ENCODE results near the gene GSG1. TPM values are rescaled to one million over a fixed set of nuclear protein-coding genes. Genes with fewer than 3 reads are reported as not detected.

The GSG1 gene
- total RNA-seq, 1 donor from 2014 or later = 0.41 TPM

DNA sequence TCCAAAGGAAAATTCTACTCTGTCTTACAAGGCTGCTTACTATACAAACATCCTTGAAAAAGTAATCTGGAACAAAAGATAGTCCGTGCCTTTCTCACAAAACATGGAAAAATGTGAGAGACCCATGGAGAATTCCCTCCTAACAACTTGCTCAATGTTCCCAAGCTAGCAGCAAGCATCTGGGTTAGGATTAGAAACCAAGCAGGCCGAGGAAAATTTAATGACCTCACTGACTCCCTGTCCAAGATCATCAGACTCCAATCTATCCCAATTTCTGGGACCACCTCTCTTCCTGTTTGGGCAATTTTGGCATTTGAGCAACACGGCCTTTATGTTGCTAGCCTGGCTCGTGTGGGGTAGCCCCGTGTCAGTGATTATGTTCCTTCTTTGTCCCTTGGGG is 18.1 kb upstream of the GSG1 start:
- no peak for FAIRE-seq
- DNase-seq (ENCODE audit: low spot score in 2 of 2) = no peak

DNA sequence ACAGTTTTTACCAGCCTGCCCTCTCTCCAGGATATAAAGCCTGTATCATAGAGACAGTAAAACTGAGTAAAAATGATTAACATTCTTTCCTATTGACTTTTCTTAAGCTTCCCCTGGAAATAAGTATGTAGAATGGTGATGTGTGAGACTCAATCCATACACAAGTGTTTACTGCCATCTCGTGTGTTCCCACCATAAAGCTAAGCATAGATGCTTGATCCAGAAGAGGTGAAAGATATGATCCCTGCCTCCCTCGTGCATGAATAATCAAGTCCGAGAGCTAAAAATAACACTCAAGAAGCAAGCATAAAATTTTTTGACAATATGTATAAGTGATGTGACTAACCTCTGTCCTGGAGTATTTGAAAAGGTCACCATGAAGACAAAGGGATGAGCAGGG is 16.9 kb upstream of the GSG1 start:
- FAIRE-seq (no peak), DNase-seq (ENCODE audit: low spot score in 2 of 2) (no peak)

GRCh38 chr12:13119826-13120225 is 16.4 kb upstream of the GSG1 start:
- FAIRE-seq (no peak), DNase-seq (ENCODE audit: low spot score in 2 of 2) (no peak)

GRCh38 chr12:13117029-13117428 is 13.6 kb upstream of the GSG1 start:
- no peak for FAIRE-seq
- no peak for DNase-seq (ENCODE audit: low spot score in 2 of 2)

- DNase-seq (ENCODE audit: low spot score in 2 of 2) (no peak), FAIRE-seq (no peak)
These were observed 12.8 kb upstream of the GSG1 start for GRCh38 chr12:13116259-13116658.

- no peak for DNase-seq (ENCODE audit: low spot score in 2 of 2)
- no peak for FAIRE-seq
These were observed 11.0 kb upstream of the GSG1 start for GRCh38 chr12:13114251-13115052.

GRCh38 chr12:13112968-13113367 is 9.5 kb upstream of the GSG1 start:
- FAIRE-seq (no peak), DNase-seq (ENCODE audit: low spot score in 2 of 2) (no peak)

- FAIRE-seq (no peak), DNase-seq (ENCODE audit: low spot score in 2 of 2) (no peak)
These were observed 3.2 kb upstream of the GSG1 start for GRCh38 chr12:13106666-13107065.

GRCh38 chr12:13105781-13106180 is 2.3 kb upstream of the GSG1 start:
- FAIRE-seq = no peak

DNA sequence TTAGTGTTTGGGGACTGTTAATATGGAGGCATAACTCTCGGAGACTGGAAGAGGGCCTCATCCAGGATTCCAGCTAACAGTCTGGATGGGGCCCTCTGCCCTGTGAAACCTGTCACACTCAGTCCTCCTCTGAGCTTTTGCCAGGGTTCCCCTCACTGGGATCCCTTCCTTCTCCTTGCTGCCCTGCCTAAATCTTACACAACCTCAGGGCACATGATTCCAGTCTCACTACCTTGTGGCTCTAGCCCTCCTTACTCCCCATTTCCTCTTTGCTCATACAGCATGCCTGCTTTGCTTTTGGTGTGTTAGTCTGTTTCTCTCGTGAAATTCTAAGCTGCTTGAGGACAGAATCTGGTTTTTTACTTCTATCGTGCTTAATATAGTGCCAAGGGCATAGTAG is 942 bp upstream of the GSG1 start:
- DNase-seq (ENCODE audit: low spot score in 2 of 2) = no peak
- FAIRE-seq = no peak

More at GRCh38 chr12:13105781-13106180, 2.3 kb upstream of the GSG1 start:
- no peak for DNase-seq (ENCODE audit: low spot score in 2 of 2)

GRCh38 chr12:13102461-13103195 is 839 bp downstream of the GSG1 start:
- peak; percentile 54 to 68 for DNase-seq (ENCODE audit: low spot score in 2 of 2)
- no peak for FAIRE-seq

- no peak for DNase-seq (ENCODE audit: low spot score in 2 of 2)
- no peak for FAIRE-seq
These were observed 1.6 kb downstream of the GSG1 start for GRCh38 chr12:13101821-13102375.

GRCh38 chr12:13100882-13101769 is 2.3 kb downstream of the GSG1 start:
- no peak for FAIRE-seq
- peak; percentile 83 to 87 for DNase-seq (ENCODE audit: low spot score in 2 of 2)

DNA sequence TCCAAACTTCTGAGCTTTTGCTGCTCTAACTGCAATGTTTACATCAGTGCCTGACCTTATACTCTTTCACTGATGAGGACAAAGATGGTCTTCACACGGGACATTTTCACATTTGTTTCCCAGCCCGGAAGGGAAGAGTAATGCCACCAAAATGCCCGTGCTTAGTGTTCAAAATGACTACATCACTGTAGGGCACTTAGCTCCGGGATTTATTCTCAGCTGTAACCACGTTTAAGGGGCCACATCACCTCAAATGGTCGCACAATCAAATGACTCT is 2.9 kb downstream of the GSG1 start:
- no peak for FAIRE-seq
- DNase-seq (ENCODE audit: low spot score in 2 of 2) = no peak

- FAIRE-seq = no peak
- no peak for DNase-seq (ENCODE audit: low spot score in 2 of 2)
These were observed 3.4 kb downstream of the GSG1 start for GRCh38 chr12:13099844-13100604.

DNA sequence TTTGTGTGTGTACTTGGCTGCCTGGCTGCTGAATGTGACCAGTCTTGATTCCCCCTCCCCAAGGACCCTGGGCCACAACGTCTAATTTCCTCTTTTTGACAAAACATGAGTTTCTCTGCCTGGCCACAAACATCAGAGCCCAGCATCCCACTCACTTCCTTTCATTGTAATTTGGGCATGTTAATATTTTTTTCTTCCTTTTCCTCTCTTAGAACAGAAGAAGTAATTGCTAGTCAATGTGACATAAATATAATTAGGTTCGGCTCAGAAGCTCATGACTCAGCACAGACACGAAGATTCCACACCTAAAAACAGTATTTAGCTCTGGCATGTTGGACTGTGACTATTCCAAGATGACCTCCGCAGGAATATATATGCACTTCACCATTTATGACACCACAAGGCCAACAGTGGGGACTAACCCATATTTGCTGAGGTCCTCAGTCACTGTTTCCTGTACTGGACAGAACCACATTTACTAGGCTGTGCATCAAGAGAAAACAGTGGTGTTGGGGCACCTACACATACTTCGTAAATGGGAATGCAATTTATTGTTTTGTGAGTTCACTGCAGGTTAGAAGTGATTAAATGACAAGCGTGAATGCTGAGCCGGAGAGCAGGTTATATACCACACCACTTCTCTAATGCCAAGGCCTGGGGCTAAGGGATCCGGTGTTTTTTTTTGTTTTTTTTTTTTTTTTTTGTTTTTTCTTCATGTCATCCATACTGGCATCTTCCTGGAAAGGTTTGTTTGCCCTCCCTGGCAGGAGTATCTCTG is 4.2 kb downstream of the GSG1 start:
- no peak for FAIRE-seq
- DNase-seq (ENCODE audit: low spot score in 2 of 2) = no peak

GRCh38 chr12:13097491-13098011 is 5.9 kb downstream of the GSG1 start:
- DNase-seq (ENCODE audit: low spot score in 2 of 2) (no peak), FAIRE-seq (no peak)

- no peak for DNase-seq (ENCODE audit: low spot score in 2 of 2)
- no peak for FAIRE-seq
These were observed 8.0 kb downstream of the GSG1 start for GRCh38 chr12:13095266-13095995.
